Measurements from ENCODE around the gene VPS16. TPM values are rescaled to one million over a fixed set of nuclear protein-coding genes. Genes with fewer than 3 reads are reported as not detected.

VPS16 gene
- total RNA-seq, 6 donors from 2014 or later, result 22.6 to 53.4 (median 38.2) TPM

- Histone ChIP-seq H3K4me1 (peaks cover 14 to 30% (median 19%) of the 10 kb centered on the region in 4 donors), H3K9me3 (no peaks in the 10 kb centered on the region), H3K4me3 (peak overlapping the region; percentile 67 to 100 (median 94)), H3K27me3 (no peaks in the 10 kb centered on the region), H3K27ac (peak overlapping the region; percentile 88 to 95 (median 92)), H3K36me3 (peaks cover 0 to 17% (median 5%) of the 10 kb centered on the region in 4 donors)
- DNase-seq, result no peak
- TF ChIP-seq POLR2A (IDR thresholded peaks at IDR 0.05) (no peak), POLR2AphosphoS5 (IDR thresholded peaks at IDR 0.05) (no peak), CTCF (IDR thresholded peaks at IDR 0.05) (no peak), EP300 (IDR thresholded peaks at IDR 0.05) (no peak)
- no peak for ATAC-seq (ENCODE audit: low FRiP score in 2 of 2)
- WGBS, 2 donors, result 90 to 96% methylated on average over 12 to 20 of the region's 21 CpGs
These were observed 810 bp upstream of the VPS16 start for GRCh38 chr20:2839732-2840137.

GRCh38 chr20:2840967-2841531, 504 bp downstream of the VPS16 start:
- peaks cover 14 to 30% (median 19%) of the 10 kb centered on the region in 4 donors for H3K4me1 ChIP-seq
- WGBS, 2 donors, result 8 to 10% methylated on average over 23 to 28 of the region's 33 CpGs
- H3K4me3 ChIP-seq, result peak overlapping the region; percentile 67 to 100 (median 94)
- ATAC-seq (ENCODE audit: low FRiP score in 2 of 2) (peak; percentile 68 to 84), DNase-seq (peak; percentile 69 to 93)
- H3K9me3 ChIP-seq, result no peaks in the 10 kb centered on the region
- peak overlapping the region; percentile 88 to 95 (median 92) for H3K27ac ChIP-seq
- H3K27me3 ChIP-seq, result no peaks in the 10 kb centered on the region
- TF ChIP-seq POLR2A (IDR thresholded peaks at IDR 0.05) (no peak), CTCF (IDR thresholded peaks at IDR 0.05) (no peak), EP300 (IDR thresholded peaks at IDR 0.05) (no peak), POLR2AphosphoS5 (IDR thresholded peaks at IDR 0.05) (peak in 1 of 2 donors; percentile 7)
- peaks cover 0 to 11% (median 2%) of the 10 kb centered on the region in 4 donors for H3K36me3 ChIP-seq

- Histone ChIP-seq H3K9me3 (no peaks in the 10 kb centered on the region), H3K4me3 (no peak overlapping the region), H3K4me1 (peaks cover 6 to 13% (median 8%) of the 10 kb centered on the region in 4 donors), H3K27ac (no peak overlapping the region), H3K27me3 (no peaks in the 10 kb centered on the region), H3K36me3 (peaks cover 0 to 3% (median 0%) of the 10 kb centered on the region in 4 donors)
- ATAC-seq (ENCODE audit: low FRiP score in 2 of 2) (no peak), DNase-seq (no peak)
- 67 to 69% methylated on average over 2 of the region's 2 CpGs for WGBS, 2 donors
- TF ChIP-seq CTCF (IDR thresholded peaks at IDR 0.05) (no peak), POLR2AphosphoS5 (IDR thresholded peaks at IDR 0.05) (no peak), EP300 (IDR thresholded peaks at IDR 0.05) (no peak), POLR2A (IDR thresholded peaks at IDR 0.05) (no peak)
These were observed 5.1 kb downstream of the VPS16 start for GRCh38 chr20:2845607-2846006.

GRCh38 chr20:2846698-2847097, 6.2 kb downstream of the VPS16 start:
- ATAC-seq (ENCODE audit: low FRiP score in 2 of 2), result no peak
- no peaks in the 10 kb centered on the region for H3K27me3 ChIP-seq
- H3K9me3 ChIP-seq, result no peaks in the 10 kb centered on the region
- peaks cover under 1 to 7% (median 2%) of the 10 kb centered on the region in 4 donors for H3K4me1 ChIP-seq
- no peak for DNase-seq
- 68 to 71% methylated on average over 5 of the region's 5 CpGs for WGBS, 2 donors
- peaks cover 0 to 3% (median 0%) of the 10 kb centered on the region in 4 donors for H3K36me3 ChIP-seq
- H3K27ac ChIP-seq, result no peak overlapping the region
- H3K4me3 ChIP-seq, result no peak overlapping the region
- no peak for TF ChIP-seq EP300 (IDR thresholded peaks at IDR 0.05)
- TF ChIP-seq POLR2A (IDR thresholded peaks at IDR 0.05), result no peak
- no peak for TF ChIP-seq POLR2AphosphoS5 (IDR thresholded peaks at IDR 0.05)
- TF ChIP-seq CTCF (IDR thresholded peaks at IDR 0.05), result no peak

GRCh38 chr20:2847802-2848201, 7.3 kb downstream of the VPS16 start:
- no peak for ATAC-seq (ENCODE audit: low FRiP score in 2 of 2)
- Histone ChIP-seq H3K27ac (no peak overlapping the region), H3K27me3 (no peaks in the 10 kb centered on the region), H3K9me3 (no peaks in the 10 kb centered on the region), H3K36me3 (peaks cover 0 to 3% (median 0%) of the 10 kb centered on the region in 4 donors), H3K4me3 (no peak overlapping the region), H3K4me1 (peaks cover 0 to 8% (median 2%) of the 10 kb centered on the region in 4 donors)
- WGBS, 2 donors, result 93 to 96% methylated on average over 4 of the region's 4 CpGs
- TF ChIP-seq EP300 (IDR thresholded peaks at IDR 0.05) (no peak), POLR2AphosphoS5 (IDR thresholded peaks at IDR 0.05) (no peak), CTCF (IDR thresholded peaks at IDR 0.05) (no peak), POLR2A (IDR thresholded peaks at IDR 0.05) (no peak)
- DNase-seq, result no peak
